T-helper 2 cell (primary cell): ENCODE results near the gene FNBP1.

Experiments used
- DNase-seq, 5 experiments: peaks; one replicate each; pipeline versions ENCODE4 v3.0.0 to v3.0.0-alpha.2; 2012 to 2022
- total RNA-seq, 2 donors: gene quantifications; one replicate each; lab custom pipeline; 2026; lab: John Stamatoyannopoulos, UW

FNBP1 gene
- 334 to 419 reads per million in 2 donors for total RNA-seq

GRCh38 chr9:130042885-130043653 lies at the start of gene FNBP1:
Gene FNBP1 (minus strand): TSS chr9:130043189. CDS start chr9:130042975, 214 bp downstream.
- peak; percentile 68 to 89 (median 74) for DNase-seq

DNA sequence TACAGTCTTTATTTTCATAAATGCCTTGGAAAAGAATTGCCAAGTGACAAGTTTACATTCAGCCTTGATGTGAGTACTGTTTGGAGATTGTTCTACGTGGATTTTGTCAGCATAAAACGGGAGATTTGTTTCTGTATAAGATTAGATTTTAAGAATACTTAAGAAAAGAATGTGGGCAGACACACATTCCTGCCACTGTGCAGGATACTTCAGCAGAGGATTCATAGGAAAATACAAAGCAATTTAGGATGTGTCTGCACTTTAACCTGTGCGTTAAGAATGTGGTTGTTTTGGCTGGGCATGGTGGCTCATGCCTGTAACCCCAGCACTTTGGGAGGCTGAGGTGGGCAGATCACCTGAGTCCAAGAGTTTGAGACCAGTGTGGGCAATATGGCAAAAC lies 47.9 kb upstream of the FNBP1 start:
- DNase-seq = no peak

DNA sequence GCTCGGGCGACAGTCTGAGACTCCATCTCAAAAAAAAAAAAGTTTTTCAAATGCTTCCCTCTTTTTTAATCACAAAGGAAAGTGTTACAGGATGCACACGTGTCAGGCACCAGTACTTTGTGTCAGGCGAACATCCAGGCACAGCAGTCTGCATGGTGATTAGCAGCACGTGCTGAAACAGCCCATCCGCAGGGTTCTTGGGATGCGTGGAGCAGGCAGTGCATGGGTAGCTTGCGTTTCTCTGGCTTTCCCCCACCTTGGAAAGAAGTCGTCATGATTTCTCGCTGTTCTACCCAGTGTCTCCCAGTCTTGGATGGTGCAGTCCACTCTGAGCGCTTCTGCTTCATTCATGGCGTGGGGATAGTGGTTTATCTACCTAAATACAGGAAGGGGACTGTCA lies 46.2 kb upstream of the FNBP1 start:
- no peak for DNase-seq

- no peak for DNase-seq
Measured at GRCh38 chr9:130088051-130088450, 45.1 kb upstream of the FNBP1 start.

DNA sequence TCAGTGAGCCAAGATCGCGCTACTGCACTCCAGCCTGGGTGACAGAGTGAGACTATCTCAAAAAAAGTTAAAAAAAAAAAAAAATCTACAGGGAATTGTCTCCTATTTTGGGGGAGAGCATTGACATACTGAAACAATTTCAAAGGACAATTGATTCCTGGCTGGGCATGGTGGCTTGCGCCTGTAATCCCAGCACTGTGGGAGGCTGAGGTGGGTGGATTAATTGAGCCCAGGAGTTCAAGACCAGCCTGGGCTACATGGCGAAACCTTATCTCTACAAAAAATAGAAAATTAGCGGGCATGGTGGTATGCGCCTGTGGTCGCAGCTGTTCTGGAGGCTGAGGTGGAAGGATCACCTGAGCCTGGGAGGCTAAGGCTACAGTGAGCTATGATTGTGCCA lies 41.3 kb upstream of the FNBP1 start:
- DNase-seq = no peak

- no peak for DNase-seq
Measured at GRCh38 chr9:130078547-130078946, 35.6 kb upstream of the FNBP1 start.

- DNase-seq = no peak
Measured at GRCh38 chr9:130073373-130073772, 30.4 kb upstream of the FNBP1 start.

DNA sequence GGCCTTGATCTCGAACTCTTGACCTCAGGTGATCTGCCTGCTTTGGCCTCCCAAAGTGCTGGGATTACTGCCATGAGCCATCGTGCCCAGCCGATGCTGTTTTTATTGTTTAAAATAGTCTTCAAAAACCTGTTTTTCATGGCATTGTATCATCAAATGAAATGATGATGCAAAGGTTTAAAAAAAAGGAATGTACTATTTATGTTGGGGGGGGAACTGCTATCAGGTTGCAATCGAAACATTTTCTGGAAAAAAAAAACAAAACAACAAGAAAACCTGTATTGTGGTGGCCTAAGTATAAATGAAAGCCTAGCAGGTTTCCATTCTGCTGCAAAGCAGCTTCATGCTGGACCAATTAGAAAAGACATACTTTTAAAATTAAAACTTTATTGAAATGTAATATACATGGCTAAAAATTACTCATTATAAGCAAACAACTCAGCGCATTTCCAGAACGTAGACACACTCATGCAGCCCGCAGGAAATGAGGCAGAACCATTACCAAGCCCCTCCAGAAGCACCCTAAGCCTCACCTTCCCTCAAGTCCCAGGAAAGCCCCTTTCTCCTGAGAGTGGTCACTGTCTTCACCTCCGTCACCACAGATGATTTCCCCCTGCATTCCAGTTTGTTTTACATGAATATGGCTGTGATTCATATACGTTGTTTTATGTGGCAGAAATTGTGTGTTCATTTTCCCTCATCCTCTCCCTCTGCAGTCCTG lies 29.7 kb upstream of the FNBP1 start:
- no peak for DNase-seq

DNA sequence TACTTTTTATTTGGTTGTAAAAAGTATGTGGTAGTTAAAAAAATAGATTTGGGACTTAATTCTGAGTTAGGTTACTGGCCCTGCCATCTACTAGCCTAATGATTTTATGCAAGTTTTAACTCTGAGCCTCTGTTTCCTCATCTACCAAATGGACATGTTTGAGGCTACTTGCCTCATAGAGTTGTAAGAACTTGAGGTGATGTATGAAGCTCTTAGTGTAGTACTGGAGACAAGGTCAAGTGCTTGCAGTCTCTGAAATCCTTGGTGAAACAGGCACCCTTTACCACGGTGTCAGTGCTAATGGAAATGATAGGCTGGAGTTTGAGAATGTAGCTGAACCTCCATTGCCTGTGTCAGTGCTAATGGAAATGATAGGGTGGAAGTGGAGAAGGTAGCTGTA lies 26.1 kb upstream of the FNBP1 start:
- DNase-seq = no peak

DNA sequence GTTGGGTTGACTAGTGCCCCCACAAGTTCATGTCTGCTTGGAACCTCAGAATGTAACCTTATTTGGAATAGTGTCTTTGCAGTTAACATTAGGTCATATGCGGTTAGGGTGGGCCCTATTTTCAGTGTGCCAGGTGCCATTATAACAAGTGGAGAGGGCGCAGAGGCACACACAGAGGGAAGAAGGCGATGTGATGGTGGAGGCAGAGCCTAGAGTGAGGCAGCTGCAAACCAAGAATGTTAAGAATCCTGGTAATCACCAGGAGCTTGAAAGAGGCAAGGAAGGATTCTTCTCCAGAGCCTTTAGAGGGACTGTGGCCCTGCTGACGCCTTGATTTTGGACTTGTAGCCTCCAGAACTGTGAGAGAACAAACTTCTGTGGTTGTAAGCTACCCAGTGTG lies 21.6 kb upstream of the FNBP1 start:
- no peak for DNase-seq

GRCh38 chr9:130062750-130063149 lies 19.8 kb upstream of the FNBP1 start:
- DNase-seq = no peak

DNA sequence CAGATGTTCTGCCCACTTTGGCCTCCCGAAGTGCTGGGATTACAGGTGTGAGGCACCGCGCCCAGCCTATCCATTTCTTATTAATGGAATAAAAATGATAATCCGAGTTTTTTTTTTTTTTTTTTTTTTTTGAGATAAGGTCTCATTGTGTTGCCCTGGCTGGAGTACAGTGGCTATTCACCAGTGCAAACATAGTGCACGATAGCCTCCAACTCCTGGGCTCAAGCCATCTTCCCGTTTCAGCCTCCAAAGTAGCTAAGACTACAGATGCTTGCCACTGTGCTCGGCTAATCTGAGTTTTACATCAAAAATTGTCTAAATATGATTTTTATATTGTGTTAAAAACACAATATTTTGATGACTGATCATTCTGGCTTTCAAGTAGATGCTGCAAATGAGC lies 17.3 kb upstream of the FNBP1 start:
- DNase-seq = no peak

GRCh38 chr9:130058887-130059286 lies 15.9 kb upstream of the FNBP1 start:
- DNase-seq = no peak

GRCh38 chr9:130058154-130058553 lies 15.2 kb upstream of the FNBP1 start:
- DNase-seq = peak in 1 of 5 experiments; percentile 53

GRCh38 chr9:130054820-130055219 lies 11.8 kb upstream of the FNBP1 start:
- DNase-seq = no peak

DNA sequence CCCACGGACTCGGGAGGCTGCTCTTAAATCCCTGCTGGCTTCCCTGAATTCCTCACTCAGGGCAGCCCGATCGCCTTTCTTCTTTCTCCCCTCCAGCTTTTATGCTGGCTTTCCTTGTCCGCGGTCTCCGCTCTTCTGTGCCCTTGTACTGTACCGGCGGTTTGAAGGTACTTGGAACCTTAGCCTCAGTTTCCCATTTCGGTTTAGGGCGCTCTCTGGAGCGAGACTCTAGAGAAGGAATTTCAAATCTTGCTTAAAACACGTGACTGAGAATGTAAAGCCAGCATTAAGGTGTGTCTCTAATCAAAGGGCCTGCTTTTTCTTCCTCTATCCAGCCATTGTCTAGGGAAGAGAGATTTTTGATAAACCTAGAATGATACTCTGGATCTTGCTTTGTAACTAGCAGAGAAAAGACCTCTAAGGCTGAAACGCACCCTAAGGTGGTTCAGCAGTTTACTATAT lies 11.4 kb upstream of the FNBP1 start:
- no peak for DNase-seq

- DNase-seq = peak; percentile 55 to 78 (median 70)
Measured at GRCh38 chr9:130053504-130054324, 10.7 kb upstream of the FNBP1 start, which contains the start of gene GPR107. Gene GPR107 (plus strand): TSS chr9:130053906. CDS start chr9:130053933, 27 bp downstream.

GRCh38 chr9:130053109-130053503 lies 10.1 kb upstream of the FNBP1 start:
- DNase-seq = no peak

- no peak for DNase-seq
Measured at GRCh38 chr9:130051855-130052254, 8.9 kb upstream of the FNBP1 start.

- DNase-seq = no peak
Measured at GRCh38 chr9:130050462-130050861, 7.5 kb upstream of the FNBP1 start.

DNA sequence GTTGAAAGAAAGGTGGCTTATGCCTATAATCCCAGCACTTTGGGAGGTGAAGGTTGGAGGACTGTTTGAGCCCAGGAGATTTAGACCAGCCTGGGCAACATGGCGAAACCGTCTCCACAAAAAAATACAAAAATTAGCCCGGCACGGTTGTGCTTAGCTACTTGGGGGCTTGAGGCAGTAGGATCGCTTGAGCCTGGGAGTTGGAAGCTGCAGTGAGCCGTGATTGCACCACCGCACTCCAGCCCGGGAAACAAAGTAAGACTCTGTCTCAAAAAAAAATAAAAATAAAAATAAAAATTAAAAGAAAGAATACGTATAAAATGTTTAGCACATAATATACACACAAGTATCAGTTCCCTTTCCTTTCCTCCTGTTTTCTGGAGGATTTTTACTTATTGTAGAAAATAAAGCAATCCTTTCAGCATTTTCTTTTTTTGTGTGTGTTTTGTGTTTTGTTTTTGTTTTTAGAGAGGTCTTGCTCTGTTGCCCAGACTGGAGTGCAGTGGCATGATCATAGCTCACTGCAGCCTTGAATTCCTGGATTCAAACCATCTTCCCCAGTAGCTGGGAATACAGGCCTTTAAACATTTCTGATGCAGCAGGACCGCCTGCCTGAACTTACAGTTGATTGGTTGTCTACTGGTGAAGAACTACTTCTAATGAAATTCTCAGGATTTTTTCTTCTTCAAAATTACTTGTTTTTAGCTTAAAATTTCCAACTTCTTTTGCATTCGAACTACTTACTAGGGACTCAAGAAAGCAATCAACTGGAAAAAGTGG lies 6.6 kb upstream of the FNBP1 start:
- no peak for DNase-seq
